Stimulated activated CD8-positive, alpha-beta memory T cell treated with anti-CD3 and anti-CD28 coated beads, Interleukin-7, amount 100 ng/mL, for 1 hour (primary cell): ENCODE measurements around the gene NPTX1.

ENCODE experiments used
- DNase-seq, 2 donors: peaks; one replicate each; pipeline ENCODE4 v3.0.0-alpha.2; 2020; ENCODE audit warnings: low read depth in 2 of 2

The NPTX1 gene

DNA sequence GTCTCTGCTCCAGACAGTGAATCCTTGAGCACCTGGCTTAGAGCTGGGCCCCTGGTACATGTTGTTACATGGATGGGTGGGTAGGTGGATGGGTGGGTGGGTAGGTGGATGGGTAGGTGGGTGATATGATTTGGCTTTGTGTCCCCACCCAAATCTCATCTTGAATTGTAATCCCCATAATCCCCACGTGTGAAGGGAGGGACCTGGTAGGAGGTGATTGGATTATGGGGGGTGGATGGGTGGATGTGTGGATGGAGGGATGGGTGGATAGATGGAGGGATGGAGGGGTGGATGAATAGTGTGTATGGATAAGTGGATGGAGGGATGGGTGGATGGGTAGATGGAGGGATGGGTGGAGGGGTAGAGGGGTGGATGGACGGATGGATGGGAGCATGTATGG lies 26.6 kb upstream of the NPTX1 start:
- no peak for DNase-seq

DNA sequence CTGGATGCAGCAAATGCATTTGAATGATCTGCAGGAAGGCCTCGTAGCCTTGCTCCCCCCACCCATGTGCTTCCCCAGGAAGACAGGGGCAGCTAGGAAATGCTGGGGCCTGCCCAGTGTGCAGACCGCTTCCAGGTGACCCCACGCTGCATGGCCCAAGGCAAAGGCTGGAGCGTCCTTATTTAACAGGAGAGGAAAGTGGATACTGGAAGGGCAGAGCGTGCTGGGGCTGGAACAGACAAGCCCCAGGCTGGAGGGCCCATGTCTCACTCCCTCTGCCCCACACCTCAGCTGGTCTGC lies 26.1 kb upstream of the NPTX1 start:
- no peak for DNase-seq

DNA sequence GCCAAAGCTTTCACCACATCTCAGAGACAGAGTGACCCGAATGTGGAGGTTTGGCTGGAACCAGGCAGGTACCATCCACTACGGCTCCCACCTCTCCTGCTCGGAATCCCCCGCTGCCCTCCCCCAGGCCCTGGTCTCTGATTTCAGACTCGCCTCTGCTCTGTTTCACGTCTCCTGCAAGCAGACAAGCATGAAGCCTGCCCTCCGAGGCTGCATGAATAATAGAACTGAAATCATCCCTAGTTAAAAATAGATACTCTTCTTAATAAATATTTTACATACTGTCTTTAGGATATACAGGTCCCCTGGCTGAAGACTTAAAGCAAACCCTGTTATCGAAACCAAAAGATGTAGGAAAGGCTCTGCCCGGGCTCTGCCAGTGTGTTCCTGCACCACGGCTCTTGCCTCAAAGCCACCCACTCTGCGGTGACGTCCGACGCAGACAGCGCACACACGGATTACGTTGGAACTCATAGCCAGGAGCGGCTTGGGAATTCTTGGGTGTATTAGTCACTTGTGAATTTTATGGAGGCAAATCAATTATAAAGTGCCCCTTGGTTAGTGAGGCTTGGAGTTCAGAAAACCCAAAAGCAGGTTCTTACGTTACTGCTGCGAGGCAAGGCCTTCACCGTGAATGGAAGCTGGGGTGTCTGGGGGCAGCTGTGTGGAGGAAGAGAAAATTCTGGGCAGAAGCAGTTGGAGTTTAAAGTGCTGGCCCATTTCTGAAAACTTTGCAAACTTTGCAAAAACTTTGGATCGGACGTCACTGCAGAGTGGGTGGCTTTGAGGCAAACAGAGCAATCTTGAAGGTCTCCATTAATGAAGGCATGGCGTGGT lies 25.6 kb upstream of the NPTX1 start:
- DNase-seq: no peak

DNA sequence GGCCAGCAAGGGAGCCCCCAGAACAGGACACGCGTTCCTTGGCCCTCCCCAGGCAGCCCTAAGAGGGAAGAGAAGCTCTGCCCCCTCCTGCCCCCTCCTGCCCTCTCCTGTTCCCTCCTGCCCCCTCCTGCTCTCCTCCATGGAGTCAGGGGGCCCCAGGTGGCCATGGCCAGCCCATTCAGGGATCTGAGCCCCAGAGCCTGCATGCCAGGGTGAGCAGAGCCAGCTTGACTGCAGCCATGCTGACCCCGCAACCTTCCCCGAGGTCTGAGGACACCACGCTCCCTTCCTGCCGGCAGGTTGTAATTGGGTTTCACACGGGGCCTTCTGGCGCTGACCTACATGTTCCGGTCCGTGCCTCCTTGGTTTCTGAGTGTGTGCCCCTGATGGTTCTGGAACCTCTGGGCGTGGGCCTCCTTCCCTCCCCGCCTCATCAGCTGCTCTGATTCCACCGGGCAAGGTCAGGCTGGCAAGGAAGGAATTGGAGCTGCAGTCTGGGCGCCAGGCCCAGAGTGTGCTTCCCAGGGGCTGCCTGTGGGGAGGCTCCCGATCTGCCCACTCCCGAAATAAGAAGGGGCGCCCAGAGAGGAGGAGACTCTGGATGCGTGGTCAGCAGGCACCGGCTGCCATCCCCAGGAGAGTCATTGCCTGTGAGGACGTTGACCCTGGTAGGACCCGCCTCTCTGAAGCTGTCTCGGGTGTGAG lies 23.7 kb upstream of the NPTX1 start:
- no peak for DNase-seq

DNA sequence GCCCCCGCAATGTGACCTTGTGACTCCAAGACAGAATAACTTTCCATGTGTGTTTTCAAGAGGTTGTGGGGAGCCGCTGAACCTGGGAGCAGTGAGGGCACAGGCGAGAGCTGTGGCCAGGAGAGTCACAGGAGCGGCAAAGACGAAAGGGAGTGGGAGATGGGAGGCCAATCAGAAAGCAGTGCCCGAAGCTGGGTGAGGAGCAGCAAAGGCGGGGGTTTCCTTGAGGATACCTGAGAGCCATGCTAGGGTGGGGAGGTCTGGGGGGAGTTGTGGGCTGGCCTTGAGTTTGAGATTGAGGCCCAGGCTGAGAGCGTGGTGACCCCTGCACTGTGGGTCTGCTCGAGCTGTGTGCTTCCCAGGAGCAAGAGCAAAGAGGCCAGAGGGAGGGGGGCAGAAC lies 23.2 kb upstream of the NPTX1 start:
- no peak for DNase-seq

DNA sequence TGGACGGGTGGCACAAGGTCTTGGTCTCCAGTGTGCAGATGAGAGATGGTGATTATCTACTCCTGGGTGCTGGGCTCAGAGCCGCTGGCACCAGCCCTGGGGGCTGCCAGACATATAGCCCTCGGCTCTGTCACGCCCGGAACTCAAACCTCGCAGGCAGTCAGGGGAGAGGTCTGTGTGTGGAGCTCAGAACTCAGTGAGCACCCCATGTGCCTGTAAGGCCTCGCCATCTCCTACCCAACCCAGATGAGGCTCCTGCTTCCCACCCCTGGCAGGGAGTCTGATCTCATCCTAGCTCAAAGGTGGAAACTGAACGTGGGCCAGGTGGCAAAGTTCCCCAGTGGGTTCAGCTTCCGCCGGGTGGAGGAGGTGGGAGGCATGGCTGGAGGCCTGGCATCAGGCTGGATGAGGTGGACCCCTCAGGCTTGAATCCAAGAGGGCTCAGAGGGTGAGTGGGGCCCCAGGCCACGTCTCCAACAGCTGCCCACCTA lies 22.6 kb upstream of the NPTX1 start:
- DNase-seq: no peak

DNA sequence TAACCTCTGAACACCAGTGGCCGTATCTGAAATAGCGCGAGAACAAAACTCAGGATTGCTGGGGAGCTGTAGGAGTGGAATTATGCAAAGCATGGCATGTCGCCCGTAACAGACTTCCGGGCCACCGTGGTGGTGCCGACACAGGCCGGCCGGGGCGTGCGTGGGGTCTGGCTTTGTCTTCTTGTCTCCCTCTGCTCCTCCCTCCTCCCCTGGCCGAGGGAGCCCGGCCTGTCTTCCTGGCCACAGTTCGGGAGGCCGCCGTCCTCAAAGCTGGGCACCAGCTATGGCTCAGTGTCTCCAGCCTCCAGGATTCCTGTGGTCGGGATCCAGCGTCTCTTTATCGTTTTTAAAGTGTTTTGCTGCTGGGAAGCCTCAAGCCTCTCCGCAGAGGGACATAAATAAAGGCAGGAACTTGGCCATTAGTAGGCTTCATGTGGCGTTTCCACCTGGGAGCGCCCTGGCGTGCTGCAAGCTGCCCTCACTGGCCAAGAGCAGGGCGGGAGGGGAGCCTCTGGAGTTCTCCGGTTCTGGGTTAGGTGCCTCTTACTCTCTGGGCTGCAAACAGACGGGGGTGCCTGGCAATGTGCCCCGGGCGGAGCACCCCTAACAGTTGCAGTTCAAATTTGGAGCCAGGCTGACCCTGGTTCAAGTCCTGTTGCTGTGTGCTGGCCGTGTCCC lies 22.0 kb upstream of the NPTX1 start:
- no peak for DNase-seq

DNA sequence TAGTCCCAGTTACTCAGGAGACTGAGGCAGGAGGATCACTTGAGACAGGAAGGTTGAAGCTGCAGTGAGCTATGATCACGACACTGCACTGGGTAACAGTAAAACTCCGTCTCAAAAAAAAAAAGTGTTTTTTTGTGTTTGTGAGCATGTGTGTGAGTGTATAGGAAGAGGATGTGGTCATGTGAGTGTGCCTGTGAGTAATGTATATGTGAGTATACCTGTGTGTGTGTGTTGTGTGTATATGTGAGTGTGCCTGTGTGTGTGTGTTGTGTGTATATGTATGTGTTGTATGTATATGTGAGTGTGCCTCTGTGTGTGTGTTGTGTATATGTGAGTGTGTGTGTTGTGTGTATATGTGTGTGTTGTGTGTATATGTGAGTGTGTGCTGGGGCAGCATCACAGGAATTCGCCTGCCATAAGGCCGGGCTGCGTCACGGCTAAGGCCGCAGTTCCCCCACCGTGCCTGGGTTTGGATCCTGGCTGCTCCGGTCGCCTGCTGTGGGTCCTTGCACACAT lies 21.4 kb upstream of the NPTX1 start:
- no peak for DNase-seq

DNA sequence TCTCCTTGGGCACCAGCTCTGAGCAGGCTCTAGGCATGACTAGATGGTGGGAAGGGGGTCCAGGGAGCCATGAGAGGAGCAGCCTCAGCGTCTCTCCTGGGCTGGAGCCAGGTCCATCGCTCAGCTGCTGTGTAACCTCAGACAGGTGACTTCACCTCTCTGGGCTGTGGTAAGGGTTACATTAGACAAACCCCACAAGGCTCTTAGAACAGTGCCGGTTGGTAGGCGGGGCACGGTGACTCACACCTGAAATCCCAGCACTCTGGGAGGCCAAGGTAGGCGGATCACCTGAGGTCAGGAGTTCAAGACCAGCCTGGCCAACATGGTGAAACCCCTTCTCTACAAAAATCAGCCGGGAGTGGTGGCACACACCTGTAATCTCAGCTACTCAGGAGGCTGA lies 18.1 kb upstream of the NPTX1 start:
- no peak for DNase-seq

DNA sequence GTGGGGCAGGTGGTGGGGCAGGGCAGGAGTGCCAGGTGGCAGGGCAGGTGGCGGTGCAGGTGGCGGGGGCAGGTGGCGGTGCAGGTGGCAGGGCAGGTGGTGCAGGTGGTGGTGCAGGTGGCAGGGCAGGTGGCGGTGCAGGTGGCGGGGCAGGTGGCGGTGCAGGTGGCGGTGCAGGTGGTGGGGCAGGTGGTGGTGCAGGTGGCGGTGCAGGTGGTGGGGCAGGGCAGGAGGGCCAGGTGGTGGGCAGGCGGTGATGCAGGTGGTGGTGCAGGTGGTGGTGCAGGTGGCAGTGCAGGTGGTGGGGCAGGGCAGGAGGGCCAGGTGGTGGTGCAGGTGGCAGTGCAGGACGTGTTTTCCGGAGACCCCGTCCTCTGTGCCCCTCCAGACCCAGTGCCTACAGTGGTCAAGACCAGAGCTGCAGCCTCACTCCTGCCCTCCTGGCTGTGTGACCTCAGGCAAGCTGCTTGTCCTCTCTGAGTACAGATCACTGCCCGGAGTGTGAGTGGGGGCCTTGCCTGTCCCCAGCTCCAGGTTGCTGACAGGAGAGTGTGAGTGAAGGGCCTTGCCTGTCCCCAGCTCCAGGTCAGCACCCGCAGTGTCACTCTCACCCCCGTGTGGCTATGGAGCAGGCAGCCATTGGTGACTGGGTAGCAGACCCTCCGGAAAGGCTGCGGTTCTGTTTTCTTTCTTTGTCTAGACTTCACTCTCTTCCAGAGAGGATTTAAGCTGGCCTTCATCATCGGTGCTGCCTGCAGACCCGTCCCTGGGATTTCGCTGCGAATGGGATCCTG lies 16.1 kb upstream of the NPTX1 start:
- no peak for DNase-seq

DNA sequence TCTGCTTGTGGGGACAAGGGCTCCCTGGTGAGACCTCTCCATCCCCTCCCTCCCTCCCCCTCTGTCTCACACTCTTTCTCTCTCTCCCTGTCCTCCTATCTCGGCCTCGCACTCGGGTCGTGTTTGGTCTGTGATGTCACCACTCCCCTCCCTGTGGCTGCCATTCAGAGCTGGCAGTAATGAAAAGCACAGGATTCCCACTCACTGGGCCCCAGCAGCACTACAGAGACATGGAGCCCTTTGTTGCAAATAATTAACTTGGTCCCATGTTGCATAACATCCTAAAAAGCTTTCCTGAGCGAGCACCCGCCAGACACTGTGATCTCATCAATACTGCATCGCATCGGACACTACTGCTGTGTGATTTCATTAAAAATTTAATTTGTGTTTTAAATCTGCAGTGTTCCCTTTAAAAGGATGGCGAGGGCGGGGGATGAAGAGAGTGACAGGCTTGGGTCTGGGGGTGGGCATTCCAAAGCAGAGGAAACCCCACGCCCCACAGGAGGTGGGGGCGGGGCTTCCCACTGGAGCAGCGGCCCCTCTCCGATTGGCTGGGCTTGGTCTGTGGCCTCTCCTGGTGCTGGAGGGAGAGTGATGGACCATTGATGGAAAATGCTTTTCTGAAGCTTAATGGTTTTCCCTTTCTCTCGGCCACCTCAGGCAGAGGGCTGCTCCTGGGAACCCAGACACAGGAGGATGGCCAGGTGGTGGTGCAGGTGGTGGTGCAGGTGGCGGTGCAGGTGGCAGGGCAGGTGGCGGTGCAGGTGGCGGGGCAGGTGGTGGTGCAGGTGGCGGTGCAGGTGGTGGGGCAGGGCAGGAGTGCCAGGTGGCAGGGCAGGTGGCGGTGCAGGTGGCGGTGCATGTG lies 15.3 kb upstream of the NPTX1 start:
- no peak for DNase-seq

DNA sequence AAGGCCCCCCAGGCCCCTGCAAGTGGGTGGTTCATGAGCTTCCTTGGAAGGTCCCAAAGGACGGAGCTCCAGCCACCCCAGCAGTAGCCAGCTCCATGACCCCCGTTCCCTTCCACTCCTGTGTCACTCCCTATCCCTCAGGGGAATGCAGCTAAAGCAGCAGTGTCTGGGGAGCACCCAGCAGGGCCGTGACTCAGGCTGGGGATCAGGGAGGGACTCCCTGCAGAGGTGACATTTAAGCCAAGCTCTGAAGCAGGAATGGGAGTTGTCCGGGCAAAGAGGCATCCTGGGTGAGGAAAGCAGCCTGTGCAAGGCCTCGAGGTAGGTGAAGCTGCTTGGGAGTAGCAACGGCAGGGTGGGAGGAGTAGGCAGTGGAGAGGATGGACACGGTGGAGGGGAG lies 11.1 kb upstream of the NPTX1 start:
- no peak for DNase-seq

DNA sequence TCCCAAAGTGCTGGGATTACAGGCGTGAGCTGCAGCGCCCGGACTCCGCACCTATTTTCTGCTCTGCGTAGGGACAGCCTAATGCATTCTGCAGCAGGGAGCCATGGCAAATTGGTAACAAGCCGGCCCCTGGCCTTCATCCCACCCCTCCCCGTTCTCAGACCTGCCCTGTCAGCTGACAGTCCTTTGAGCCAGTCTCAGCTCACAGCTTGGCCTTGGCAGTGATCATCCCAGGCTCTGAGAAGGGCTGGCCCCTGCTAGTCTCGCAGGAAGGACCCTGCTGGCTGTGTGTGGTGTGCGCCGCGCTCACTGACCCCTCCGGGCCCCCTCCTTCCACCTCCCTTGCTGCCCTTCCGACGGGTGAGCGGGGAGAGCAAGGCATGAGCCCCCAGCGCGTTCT lies 10.3 kb upstream of the NPTX1 start:
- DNase-seq: no peak

DNA sequence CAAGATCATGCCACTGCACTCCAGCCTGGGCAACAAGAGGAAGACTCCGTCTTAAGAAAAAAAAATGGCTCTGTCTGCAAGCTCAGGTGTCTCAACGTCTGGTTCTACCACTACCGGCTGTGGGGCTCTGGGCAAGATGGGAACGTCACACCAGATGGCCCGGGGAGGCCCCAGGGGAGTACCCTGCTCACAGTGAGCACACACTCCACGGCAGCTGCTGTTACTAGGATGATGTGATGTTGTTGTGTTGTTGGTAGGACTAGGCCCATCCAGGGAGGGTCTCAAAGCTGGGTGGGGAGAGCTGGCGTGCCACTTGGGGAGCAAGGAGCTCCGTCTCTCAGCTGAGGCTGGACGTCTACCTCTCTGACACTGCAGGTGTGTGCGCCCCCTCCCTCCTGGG lies 9.4 kb upstream of the NPTX1 start:
- DNase-seq: no peak

DNA sequence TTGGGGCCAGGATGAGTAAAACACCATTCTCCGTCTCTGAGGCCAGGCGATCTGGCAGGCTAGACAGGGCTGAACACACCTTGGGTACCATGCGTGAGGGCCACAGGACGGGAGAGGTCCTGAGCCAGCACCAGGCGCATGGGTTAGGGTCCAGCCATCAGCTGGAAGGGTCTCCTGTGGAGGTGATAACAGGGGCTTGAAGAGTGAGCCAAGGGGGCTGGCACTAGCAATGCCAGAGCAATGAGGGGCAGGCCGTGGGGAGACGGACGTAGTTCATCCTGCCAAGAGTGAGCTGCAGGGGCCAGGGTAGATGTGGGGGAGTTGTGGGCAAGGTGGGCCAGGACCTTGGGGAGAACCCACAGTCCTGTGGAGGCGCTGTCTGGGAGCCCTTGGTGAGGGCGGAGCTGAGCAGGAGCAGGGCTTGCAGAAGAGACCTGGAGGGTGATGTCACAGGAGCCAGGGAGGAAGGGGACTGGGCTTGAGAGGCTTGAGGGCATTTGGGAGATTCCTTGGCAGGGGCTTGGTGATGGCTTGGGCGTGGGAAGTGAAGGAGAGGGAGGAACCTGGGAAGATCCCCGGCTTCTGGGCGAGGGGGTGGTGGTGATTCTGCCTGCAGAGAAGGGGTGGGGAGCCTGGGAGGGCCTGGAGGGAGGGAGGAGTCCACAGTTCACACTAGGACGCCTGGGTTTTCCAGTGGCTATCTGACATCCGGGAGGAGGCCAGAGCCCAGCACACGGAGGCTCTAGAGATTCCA lies 6.3 kb upstream of the NPTX1 start:
- no peak for DNase-seq

DNA sequence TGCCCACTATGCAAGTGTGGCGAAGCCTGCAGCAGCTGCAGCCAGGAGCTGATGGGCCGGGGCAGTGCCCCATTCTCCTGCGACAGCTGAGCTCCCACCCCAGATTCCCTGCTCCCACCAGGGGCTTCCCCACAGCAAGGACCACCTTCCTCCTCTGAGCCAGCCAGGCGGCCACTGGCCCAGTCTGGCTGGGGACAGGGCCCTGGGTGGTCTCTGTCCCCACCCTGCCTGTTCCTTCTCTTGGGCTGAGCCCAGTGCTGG lies 5.6 kb upstream of the NPTX1 start:
- DNase-seq: no peak

DNA sequence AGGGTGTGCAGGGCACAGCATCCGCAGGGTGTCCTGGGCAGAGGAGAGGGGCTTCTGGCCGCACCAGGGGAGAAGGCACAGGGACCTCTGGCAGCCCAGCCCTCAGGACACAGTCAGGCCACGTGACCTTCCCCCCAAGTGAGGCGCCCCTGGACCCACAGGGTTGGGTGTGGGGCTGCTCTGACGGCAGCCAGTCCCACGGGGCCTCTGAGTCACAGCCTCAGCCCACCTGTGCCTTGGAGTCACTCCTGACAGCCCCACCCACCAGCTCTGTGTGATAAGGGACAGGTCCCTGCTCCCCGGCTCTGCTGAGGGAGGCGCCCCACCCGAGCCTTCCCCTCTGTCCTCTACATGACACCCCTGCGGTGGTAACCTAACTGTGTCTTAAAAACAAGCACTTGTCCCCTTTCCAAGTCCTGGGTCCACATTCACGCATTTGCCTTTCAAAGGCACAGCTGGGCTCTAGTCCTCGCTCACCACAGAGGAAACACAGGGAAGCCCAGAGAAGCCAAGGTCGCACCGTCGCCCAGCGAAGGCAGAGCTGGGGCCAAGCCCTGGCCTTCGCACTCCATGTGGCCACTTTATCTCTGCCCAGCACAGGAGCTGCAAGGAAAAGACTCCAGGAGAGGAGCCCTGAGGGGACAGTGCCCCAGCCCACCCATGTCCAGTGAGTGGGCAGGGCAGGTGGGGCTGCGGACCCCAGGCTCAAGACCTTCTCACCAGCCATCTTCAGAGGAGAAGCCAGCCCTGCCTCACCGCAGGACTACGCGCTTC lies 5.1 kb upstream of the NPTX1 start:
- DNase-seq: no peak

DNA sequence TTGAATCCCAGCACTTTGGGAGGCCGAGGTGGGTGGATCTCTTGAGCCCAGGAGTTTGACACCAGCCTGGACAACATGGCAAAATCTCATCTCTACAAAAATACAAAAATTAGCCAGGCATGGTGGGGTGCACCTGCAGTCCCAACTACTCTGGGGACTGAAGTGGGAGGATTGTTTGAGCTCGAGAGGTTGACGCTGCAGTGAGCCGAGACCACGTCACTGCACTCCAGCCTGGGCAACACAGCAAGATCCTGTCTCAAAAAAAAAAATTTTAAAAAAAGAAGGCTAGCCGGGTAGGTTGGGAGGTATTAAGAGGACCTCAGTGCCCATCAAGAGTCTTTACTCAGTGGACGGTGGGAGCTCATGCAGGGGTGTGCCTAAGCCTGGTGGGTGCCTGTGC lies 3.8 kb upstream of the NPTX1 start:
- no peak for DNase-seq

DNA sequence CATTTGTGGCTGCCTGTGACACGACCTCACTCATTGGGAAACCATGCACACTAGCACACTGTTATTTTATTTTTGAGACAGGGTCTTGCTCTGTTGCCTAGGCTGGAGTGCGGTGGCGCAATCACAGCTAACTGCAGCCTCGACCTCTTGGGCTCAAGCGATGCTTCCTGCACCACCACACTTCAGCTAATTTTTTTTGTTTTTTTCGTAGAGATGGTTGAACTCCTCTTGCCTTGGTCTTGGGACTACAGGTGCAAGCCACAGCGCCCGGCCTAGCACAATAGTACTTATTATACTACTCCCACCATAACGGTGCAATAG lies 2.8 kb upstream of the NPTX1 start:
- DNase-seq: no peak
